ENCODE results near the gene LIN37. TPM values are rescaled to one million over a fixed set of nuclear protein-coding genes. Genes with fewer than 3 reads are reported as not detected.

Gene LIN37
- total and polyA plus RNA-seq, 2 of the 13 experiments (the other 11 are each of a cell fraction or from before 2014, with no cell fraction given), result 6.3 to 8.7 TPM

DNA sequence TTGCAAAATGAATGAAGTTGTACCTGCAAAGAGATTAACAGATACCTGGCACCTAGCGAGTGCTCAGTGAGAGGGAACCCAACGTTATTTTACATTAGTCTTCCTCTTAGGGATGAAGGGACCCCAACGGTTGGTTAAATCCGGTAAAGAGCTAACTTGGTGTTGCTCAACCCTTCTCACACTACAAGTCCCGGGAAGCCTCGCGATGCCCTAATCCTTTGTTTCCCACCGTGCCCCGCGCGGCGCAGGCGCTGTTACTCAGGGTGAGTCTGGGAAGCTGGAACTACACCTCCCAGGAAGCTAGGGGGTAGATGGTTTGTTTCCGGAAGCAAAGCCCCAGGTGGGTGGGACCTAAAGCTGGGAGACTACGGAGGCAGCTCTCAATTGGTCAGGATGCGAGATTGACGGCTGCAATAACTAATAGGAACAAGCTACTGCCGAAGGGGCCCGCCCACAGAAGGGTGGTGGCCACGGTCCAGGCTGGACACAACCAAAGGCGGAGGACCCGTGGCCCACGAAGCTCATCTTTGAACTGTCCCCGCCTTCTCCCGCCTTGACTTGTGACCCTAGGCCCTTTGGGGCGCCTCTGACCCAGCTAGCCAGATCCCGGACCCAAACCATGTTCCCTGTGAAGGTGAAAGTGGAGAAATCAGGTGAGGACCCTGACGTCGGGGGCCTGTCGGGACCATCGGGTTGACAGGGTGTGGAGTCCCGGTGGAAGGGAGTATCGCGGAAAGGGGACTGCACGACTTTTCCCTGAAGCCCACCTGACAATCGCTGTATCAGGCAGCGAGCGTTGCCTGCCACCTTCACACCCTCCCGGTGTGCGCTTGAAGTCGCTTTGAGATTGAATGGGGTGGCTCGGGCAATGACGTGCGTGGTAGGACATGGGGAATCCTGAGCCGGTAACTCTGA is at the start of gene LIN37 (continued):
- TF ChIP-seq, protein P1, sequence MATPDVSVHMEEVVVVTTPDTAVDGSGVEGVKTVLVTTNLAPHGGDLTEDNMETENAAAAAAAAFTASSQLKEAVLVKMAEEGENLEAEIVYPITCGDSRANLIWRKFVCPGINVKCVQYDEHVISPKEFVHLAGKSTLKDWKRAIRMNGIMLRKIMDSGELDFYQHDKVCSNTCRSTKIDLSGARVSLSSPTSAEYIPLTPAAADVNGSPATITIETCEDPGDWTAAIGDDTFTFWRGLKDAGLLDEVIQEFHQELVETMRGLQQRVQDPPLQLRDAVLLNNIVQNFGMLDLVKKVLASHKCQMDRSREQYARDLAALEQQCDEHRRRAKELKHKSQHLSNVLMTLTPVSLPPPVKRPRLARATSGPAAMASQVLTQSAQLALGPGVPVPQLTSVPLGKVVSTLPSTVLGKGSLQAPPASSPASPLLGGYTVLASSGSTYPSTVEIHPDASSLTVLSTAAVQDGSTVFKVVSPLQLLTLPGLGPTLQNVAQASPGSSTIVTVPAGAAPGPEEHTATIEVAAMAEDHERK (CRISPR knock-in tag; IDR thresholded peaks at IDR 0.05; ENCODE audit: low read depth), result peak; percentile 54; the same call in 1 of the 2 replicates
- TF ChIP-seq TEAD3 (CRISPR knock-in tag; optimal IDR thresholded peaks at IDR 0.05; ENCODE audit: borderline replicate concordance) (no peak), NCOA1 (CRISPR knock-in tag; IDR thresholded peaks at IDR 0.05) (no peak), KLF12 (CRISPR knock-in tag; IDR thresholded peaks at IDR 0.05; ENCODE audit: borderline replicate concordance) (peak; percentile 66; the same call in 1 of the 2 replicates), NFIC (IDR thresholded peaks at IDR 0.05; ENCODE audit: low read length) (no peak), SRSF9 (IDR thresholded peaks at IDR 0.05; ENCODE audit: borderline replicate concordance, insufficient read depth, low read depth, low read length, poor library complexity, severe bottlenecking) (no peak), ZNF737 (CRISPR knock-in tag; IDR thresholded peaks at IDR 0.05; ENCODE audit: borderline replicate concordance) (no peak), ZNF251 (CRISPR knock-in tag; IDR thresholded peaks at IDR 0.05) (0 out of 2 replicates have a peak, but pooled peaks have one; percentile 77), SAFB2 (CRISPR knock-in tag; IDR thresholded peaks at IDR 0.05; ENCODE audit: borderline replicate concordance, low read depth) (no peak), AKAP8 (CRISPR knock-in tag; IDR thresholded peaks at IDR 0.05) (no peak), NBN (conservative IDR thresholded peaks at IDR 0.05) (no peak), ZFP90 (CRISPR knock-in tag; IDR thresholded peaks at IDR 0.05; ENCODE audit: borderline replicate concordance) (no peak), KLF9 (CRISPR knock-in tag; IDR thresholded peaks at IDR 0.05; ENCODE audit: low read depth) (0 out of 2 replicates have a peak, but pooled peaks have one; percentile 41)
- TF ChIP-seq, protein P2, sequence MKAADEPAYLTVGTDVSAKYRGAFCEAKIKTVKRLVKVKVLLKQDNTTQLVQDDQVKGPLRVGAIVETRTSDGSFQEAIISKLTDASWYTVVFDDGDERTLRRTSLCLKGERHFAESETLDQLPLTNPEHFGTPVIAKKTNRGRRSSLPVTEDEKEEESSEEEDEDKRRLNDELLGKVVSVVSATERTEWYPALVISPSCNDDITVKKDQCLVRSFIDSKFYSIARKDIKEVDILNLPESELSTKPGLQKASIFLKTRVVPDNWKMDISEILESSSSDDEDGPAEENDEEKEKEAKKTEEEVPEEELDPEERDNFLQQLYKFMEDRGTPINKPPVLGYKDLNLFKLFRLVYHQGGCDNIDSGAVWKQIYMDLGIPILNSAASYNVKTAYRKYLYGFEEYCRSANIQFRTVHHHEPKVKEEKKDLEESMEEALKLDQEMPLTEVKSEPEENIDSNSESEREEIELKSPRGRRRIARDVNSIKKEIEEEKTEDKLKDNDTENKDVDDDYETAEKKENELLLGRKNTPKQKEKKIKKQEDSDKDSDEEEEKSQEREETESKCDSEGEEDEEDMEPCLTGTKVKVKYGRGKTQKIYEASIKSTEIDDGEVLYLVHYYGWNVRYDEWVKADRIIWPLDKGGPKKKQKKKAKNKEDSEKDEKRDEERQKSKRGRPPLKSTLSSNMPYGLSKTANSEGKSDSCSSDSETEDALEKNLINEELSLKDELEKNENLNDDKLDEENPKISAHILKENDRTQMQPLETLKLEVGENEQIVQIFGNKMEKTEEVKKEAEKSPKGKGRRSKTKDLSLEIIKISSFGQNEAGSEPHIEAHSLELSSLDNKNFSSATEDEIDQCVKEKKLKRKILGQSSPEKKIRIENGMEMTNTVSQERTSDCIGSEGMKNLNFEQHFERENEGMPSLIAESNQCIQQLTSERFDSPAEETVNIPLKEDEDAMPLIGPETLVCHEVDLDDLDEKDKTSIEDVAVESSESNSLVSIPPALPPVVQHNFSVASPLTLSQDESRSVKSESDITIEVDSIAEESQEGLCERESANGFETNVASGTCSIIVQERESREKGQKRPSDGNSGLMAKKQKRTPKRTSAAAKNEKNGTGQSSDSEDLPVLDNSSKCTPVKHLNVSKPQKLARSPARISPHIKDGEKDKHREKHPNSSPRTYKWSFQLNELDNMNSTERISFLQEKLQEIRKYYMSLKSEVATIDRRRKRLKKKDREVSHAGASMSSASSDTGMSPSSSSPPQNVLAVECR (CRISPR knock-in tag; IDR thresholded peaks at IDR 0.05; ENCODE audit: borderline replicate concordance), result peak; percentile 89
- TF ChIP-seq, protein P3, sequence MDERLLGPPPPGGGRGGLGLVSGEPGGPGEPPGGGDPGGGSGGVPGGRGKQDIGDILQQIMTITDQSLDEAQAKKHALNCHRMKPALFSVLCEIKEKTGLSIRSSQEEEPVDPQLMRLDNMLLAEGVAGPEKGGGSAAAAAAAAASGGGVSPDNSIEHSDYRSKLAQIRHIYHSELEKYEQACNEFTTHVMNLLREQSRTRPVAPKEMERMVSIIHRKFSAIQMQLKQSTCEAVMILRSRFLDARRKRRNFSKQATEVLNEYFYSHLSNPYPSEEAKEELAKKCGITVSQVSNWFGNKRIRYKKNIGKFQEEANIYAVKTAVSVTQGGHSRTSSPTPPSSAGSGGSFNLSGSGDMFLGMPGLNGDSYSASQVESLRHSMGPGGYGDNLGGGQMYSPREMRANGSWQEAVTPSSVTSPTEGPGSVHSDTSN (CRISPR knock-in tag; IDR thresholded peaks at IDR 0.05), result peak; percentile 98
- TF ChIP-seq, protein P4, sequence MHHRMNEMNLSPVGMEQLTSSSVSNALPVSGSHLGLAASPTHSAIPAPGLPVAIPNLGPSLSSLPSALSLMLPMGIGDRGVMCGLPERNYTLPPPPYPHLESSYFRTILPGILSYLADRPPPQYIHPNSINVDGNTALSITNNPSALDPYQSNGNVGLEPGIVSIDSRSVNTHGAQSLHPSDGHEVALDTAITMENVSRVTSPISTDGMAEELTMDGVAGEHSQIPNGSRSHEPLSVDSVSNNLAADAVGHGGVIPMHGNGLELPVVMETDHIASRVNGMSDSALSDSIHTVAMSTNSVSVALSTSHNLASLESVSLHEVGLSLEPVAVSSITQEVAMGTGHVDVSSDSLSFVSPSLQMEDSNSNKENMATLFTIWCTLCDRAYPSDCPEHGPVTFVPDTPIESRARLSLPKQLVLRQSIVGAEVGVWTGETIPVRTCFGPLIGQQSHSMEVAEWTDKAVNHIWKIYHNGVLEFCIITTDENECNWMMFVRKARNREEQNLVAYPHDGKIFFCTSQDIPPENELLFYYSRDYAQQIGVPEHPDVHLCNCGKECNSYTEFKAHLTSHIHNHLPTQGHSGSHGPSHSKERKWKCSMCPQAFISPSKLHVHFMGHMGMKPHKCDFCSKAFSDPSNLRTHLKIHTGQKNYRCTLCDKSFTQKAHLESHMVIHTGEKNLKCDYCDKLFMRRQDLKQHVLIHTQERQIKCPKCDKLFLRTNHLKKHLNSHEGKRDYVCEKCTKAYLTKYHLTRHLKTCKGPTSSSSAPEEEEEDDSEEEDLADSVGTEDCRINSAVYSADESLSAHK (CRISPR knock-in tag; IDR thresholded peaks at IDR 0.05; ENCODE audit: borderline replicate concordance), result no peak
